H1 (cell line): ENCODE measurements around the gene TRIM44. TPM values are rescaled to one million over a fixed set of nuclear protein-coding genes. Genes with fewer than 3 reads are reported as not detected.

Experiments used
- CTCF ChIA-PET: fragments of 300-600 bp; sonication (Branson Sonifier 250); formaldehyde crosslinking; loops from one replicate; lab custom pipeline; 2021; ENCODE audit not compliant: partially characterized antibody; lab: Charles Lee
- POLR2A ChIA-PET: fragments of 300-600 bp; sonication (Branson Sonifier 250); formaldehyde crosslinking; loops from one replicate; lab custom pipeline; 2021; ENCODE audit warnings: inconsistent platforms; ENCODE audit not compliant: partially characterized antibody; lab: Charles Lee
- DNase-seq, 2 experiments: peaks; one replicate each; pipeline versions ENCODE4 v3.0.0 to v3.0.0-alpha.2; 2010 to 2022; ENCODE audit warnings: low spot score in 2 of 2, low read depth in 1 of 2, mixed read lengths in 1 of 2
- FAIRE-seq: peaks from 2 replicates; lab custom pipeline; 2011; peaks lifted over from hg19 to GRCh38; lab: Jason Lieb, UNC
- H2AFZ ChIP-seq: 2 replicates; pipeline ENCODE4 v1.8.1; 2012; ENCODE audit warnings: low read length, inconsistent platforms
- H2AK5ac ChIP-seq: 2 replicates; pipeline ENCODE4 v1.6.1; 2013; ENCODE audit warnings: low read depth, low read length
- H2BK120ac ChIP-seq: replicated peaks from 2 replicates; pipeline ENCODE3; 2013; ENCODE audit warnings: low read depth, low read length, inconsistent platforms
- H2BK12ac ChIP-seq: 2 replicates; pipeline ENCODE4 v1.6.1; 2013; ENCODE audit warnings: low read depth, low read length
- H2BK15ac ChIP-seq: 2 replicates; pipeline ENCODE4 v1.6.1; 2013; ENCODE audit warnings: low read length
- H2BK20ac ChIP-seq: 2 replicates; pipeline ENCODE4 v1.6.1; 2013; ENCODE audit warnings: low read length
- H2BK5ac ChIP-seq: 2 replicates; pipeline ENCODE4 v1.6.1; 2013; ENCODE audit warnings: low read depth, low read length
- H3K14ac ChIP-seq: 2 replicates; pipeline ENCODE4 v1.6.1; 2013; ENCODE audit warnings: inconsistent platforms; ENCODE audit not compliant: insufficient read length
- H3K18ac ChIP-seq: 2 replicates; pipeline ENCODE4 v1.6.1; 2013; ENCODE audit warnings: low read length; ENCODE audit errors: extremely low read depth
- H3K23ac ChIP-seq: 2 replicates; pipeline ENCODE4 v1.6.1; 2013; ENCODE audit warnings: inconsistent platforms; ENCODE audit not compliant: insufficient read length
- H3K23me2 ChIP-seq: 2 replicates; pipeline ENCODE4 v1.6.1; 2013; ENCODE audit warnings: low read depth, low read length
- H3K27ac ChIP-seq: 2 replicates; pipeline ENCODE4 v1.6.1; 2011; ENCODE audit warnings: low read depth, low read length, inconsistent platforms
- H3K27me3 ChIP-seq, 4 experiments: replicated peaks in 1 of 4; 1 replicate in 1 of 4; 2 replicates in 3 of 4; pipeline versions ENCODE4 v1.6.1 to v1.8.1; 2011 to 2013; ENCODE audit warnings: low read length in 3 of 4, mild to moderate bottlenecking in 3 of 4, inconsistent platforms in 2 of 4, mixed read lengths in 2 of 4, moderate library complexity in 1 of 4; ENCODE audit not compliant: control insufficient read depth in 3 of 4, insufficient read depth in 3 of 4; ENCODE audit errors: extremely low read depth in 1 of 4
- H3K36me3 ChIP-seq, 4 experiments: 2 replicates each; pipeline versions ENCODE4 v1.6.1 to v1.8.1; 2011 to 2013; ENCODE audit warnings: mild to moderate bottlenecking in 4 of 4, low read length in 3 of 4, moderate library complexity in 2 of 4, control low read depth in 1 of 4, inconsistent platforms in 1 of 4; ENCODE audit not compliant: insufficient read depth in 4 of 4, control insufficient read depth in 2 of 4
- H3K4ac ChIP-seq: replicated peaks from 2 replicates; pipeline ENCODE3; 2013; ENCODE audit warnings: low read length, low read depth, mixed read lengths, inconsistent platforms; ENCODE audit not compliant: insufficient read length
- H3K4me1 ChIP-seq, 4 experiments: replicated peaks in 1 of 4; 1 replicate in 1 of 4; 2 replicates in 3 of 4; pipeline versions ENCODE4 v1.6.1 to v1.8.1; 2011 to 2013; ENCODE audit warnings: low read length in 3 of 4, inconsistent platforms in 2 of 4, mixed read lengths in 1 of 4; ENCODE audit not compliant: insufficient read depth in 4 of 4, control insufficient read depth in 3 of 4
- H3K4me2 ChIP-seq, 2 experiments: 2 replicates each; pipeline versions ENCODE4 v1.6.1 to v1.8.1; 2011 to 2013; ENCODE audit warnings: low read depth in 2 of 2, low read length in 2 of 2, control low read depth in 1 of 2, inconsistent platforms in 1 of 2, mild to moderate bottlenecking in 1 of 2; ENCODE audit not compliant: insufficient read depth in 1 of 2
- H3K4me3 ChIP-seq, 4 experiments: fragments of 200-600, 300-600 bp in 1 of 4; sonication (generic), shearing (Covaris generic), sonication (Bioruptor Twin) in 1 of 4; 2 replicates each; pipeline versions ENCODE4 v1.5.1 to v1.8.1; 2011 to 2016; ENCODE audit warnings: low read length in 4 of 4, low read depth in 3 of 4, control low read depth in 2 of 4, inconsistent platforms in 2 of 4, mild to moderate bottlenecking in 2 of 4, mixed read lengths in 1 of 4, moderate library complexity in 1 of 4; ENCODE audit not compliant: insufficient read depth in 2 of 4; ENCODE audit errors: extremely low read depth in 1 of 4
- H3K56ac ChIP-seq: replicated peaks from 2 replicates; pipeline ENCODE3; 2013; ENCODE audit warnings: low read depth, mild to moderate bottlenecking, mixed read lengths, low read length, inconsistent platforms; ENCODE audit not compliant: insufficient read length
- H3K79me1 ChIP-seq: 2 replicates; pipeline ENCODE4 v1.6.1; 2013; ENCODE audit warnings: low read depth, low read length, control low read depth
- H3K79me2 ChIP-seq, 2 experiments: 2 replicates each; pipeline versions ENCODE4 v1.6.1 to v1.8.1; 2012 to 2013; ENCODE audit warnings: low read length in 2 of 2, mild to moderate bottlenecking in 2 of 2, inconsistent platforms in 1 of 2; ENCODE audit not compliant: insufficient read depth in 2 of 2, control insufficient read depth in 1 of 2
- H3K9ac ChIP-seq, 4 experiments: replicated peaks in 1 of 4; 1 replicate in 1 of 4; 2 replicates in 3 of 4; pipeline versions ENCODE4 v1.6.1 to v1.8.1; 2011 to 2013; ENCODE audit warnings: low read depth in 3 of 4, low read length in 3 of 4, control low read depth in 2 of 4, mild to moderate bottlenecking in 2 of 4, moderate library complexity in 2 of 4, inconsistent platforms in 1 of 4; ENCODE audit errors: extremely low read depth in 1 of 4
- H3K9me3 ChIP-seq, 2 experiments: 2 replicates each; pipeline versions ENCODE4 v1.6.1 to v1.8.1; 2012 to 2013; ENCODE audit warnings: mild to moderate bottlenecking in 2 of 2, moderate library complexity in 2 of 2, control low read depth in 1 of 2, inconsistent platforms in 1 of 2, low read depth in 1 of 2, low read length in 1 of 2, mixed read lengths in 1 of 2; ENCODE audit not compliant: insufficient read depth in 2 of 2
- H4K20me1 ChIP-seq, 2 experiments: replicated peaks in 1 of 2; 2 replicates each; pipeline versions ENCODE3 to v1.8.1; 2011 to 2013; ENCODE audit warnings: inconsistent platforms in 2 of 2, low read length in 2 of 2, mild to moderate bottlenecking in 1 of 2; ENCODE audit not compliant: insufficient read depth in 2 of 2, control insufficient read depth in 1 of 2
- H4K5ac ChIP-seq: 2 replicates; pipeline ENCODE4 v1.6.1; 2013; ENCODE audit warnings: low read length, low read depth, mixed read lengths, inconsistent platforms; ENCODE audit not compliant: insufficient read length
- H4K8ac ChIP-seq: 2 replicates; pipeline ENCODE4 v1.8.0; 2013; ENCODE audit warnings: mild to moderate bottlenecking, moderate library complexity, low read length, inconsistent platforms; ENCODE audit not compliant: insufficient read depth; ENCODE audit errors: extremely low read depth
- H4K91ac ChIP-seq: replicated peaks from 2 replicates; pipeline ENCODE3; 2013; ENCODE audit warnings: low read length, mixed read lengths, inconsistent platforms; ENCODE audit not compliant: insufficient read length
- CREB1 ChIP-seq: IDR thresholded peaks from 2 replicates; pipeline ENCODE4 v1.6.1; 2012; ENCODE audit warnings: inconsistent platforms
- EZH2 ChIP-seq: fragments of 200-600 bp; sonication (generic); IDR thresholded peaks from 2 replicates; pipeline ENCODE4 v1.7.1; 2012; ENCODE audit warnings: low read depth, mild to moderate bottlenecking, moderate library complexity, low read length, inconsistent platforms; ENCODE audit not compliant: severe bottlenecking
- FOSL1 ChIP-seq: IDR thresholded peaks from 2 replicates; pipeline ENCODE4 v1.6.1; 2011; ENCODE audit warnings: mild to moderate bottlenecking, low read depth, low read length, moderate library complexity; ENCODE audit not compliant: insufficient read depth
- KDM4A ChIP-seq: IDR thresholded peaks from one replicate; pipeline ENCODE4 v1.7.1; 2012; ENCODE audit warnings: low read depth, mild to moderate bottlenecking, moderate library complexity, low read length, inconsistent platforms; ENCODE audit not compliant: severe bottlenecking
- NANOG ChIP-seq: IDR thresholded peaks from 2 replicates; pipeline ENCODE4 v1.6.1; 2011; ENCODE audit warnings: low read length, low read depth, mild to moderate bottlenecking, inconsistent platforms; ENCODE audit not compliant: insufficient read depth, poor library complexity, severe bottlenecking
- NRF1 ChIP-seq: IDR thresholded peaks from 2 replicates; pipeline ENCODE4 v1.6.1; 2011; ENCODE audit warnings: mild to moderate bottlenecking, low read depth, low read length, improper control_type of control experiment
- SIX5 ChIP-seq: IDR thresholded peaks from 2 replicates; pipeline ENCODE4 v1.6.1; 2011; ENCODE audit warnings: mild to moderate bottlenecking, low read depth, low read length
- SP1 ChIP-seq: IDR thresholded peaks from 2 replicates; pipeline ENCODE4 v1.6.1; 2011; ENCODE audit warnings: low read depth, low read length
- YY1 ChIP-seq: IDR thresholded peaks from 2 replicates; pipeline ENCODE4 v1.6.1; 2011; ENCODE audit warnings: low read depth, mild to moderate bottlenecking, low read length
- WGBS, 2 experiments: shearing (Covaris generic) in 1 of 2; methylation state at CpG; one replicate each; pipeline versions ENCODE4 v1.1.6 to v1.1.7; 2013 to 2015; ENCODE audit warnings: low lambda C conversion rate in 2 of 2, mixed read lengths in 2 of 2, inconsistent platforms in 1 of 2, low coverage in 1 of 2, missing lambda C conversion rate in 1 of 2; ENCODE audit not compliant: insufficient replicate concordance in 2 of 2, insufficient coverage in 1 of 2, insufficient read length in 1 of 2; ENCODE audit errors: extremely low coverage in 1 of 2, missing lambda C conversion rate in 1 of 2; 5-methylcytosine and 5-hydroxymethylcytosine counted together
- polyA plus RNA-seq, 7 experiments: library from polyadenylated mRNA; depleted of rRNA in 3 of 7; stranded (reverse) in 5 of 7; unstranded in 2 of 7; fragments of >200 nt in 5 of 7; fragments of 200-250 nt in 2 of 7; gene quantifications; 1 replicate in 5 of 7; 2 replicates in 1 of 7; 4 replicates in 1 of 7; pipeline versions ENCODE4 v1.2.1 to v1.2.3, GENCODE V29; 2011 to 2013; ENCODE audit warnings: missing spikeins in 2 of 7, mixed read lengths in 2 of 7
- total RNA-seq: library from RNA; stranded (reverse); fragmentation: NEBNext Ultra II Directional; extraction: Animal tissue kit (Norgen Biotek cat#: 25700); gene quantifications from 2 replicates; pipeline ENCODE4 v1.2.1, GENCODE V29; 2021

TRIM44 gene
- total and polyA plus RNA-seq, 2 of the 8 experiments (the other 6 are each of a cell fraction or from before 2014, with no cell fraction given), result 13.9 to 34.4 TPM

GRCh38 chr11:35629511-35629910 lies 33.1 kb upstream of the TRIM44 start:
- WGBS, 2 experiments, result 86% methylated on average over 4 of the region's 4 CpGs; no CpG with 5 or more reads in 1 of the 2 experiments
- H2AFZ ChIP-seq, result no peak overlapping the region
- H3K4me2 ChIP-seq, result no peak overlapping the region
- no peak for TF ChIP-seq SP1
- TF ChIP-seq NRF1, result no peak
- no peak for TF ChIP-seq NANOG
- no peak for TF ChIP-seq KDM4A
- TF ChIP-seq YY1, result no peak
- no peak for TF ChIP-seq CREB1
- TF ChIP-seq SIX5, result no peak
- no peak for TF ChIP-seq EZH2
- no peak for TF ChIP-seq FOSL1

More at GRCh38 chr11:35629511-35629910, 33.1 kb upstream of the TRIM44 start:
- Histone ChIP-seq H2BK15ac (no peak overlapping the region), H4K20me1 (no peaks in the 10 kb centered on the region), H3K14ac (no peak overlapping the region), H3K18ac (no peak overlapping the region), H3K4me1 (no peaks in the 10 kb centered on the region), H3K23ac (no peak overlapping the region), H3K23me2 (no peaks in the 10 kb centered on the region), H3K56ac (no peak overlapping the region), H2BK12ac (no peak overlapping the region), H3K27me3 (no peaks in the 10 kb centered on the region), H4K5ac (no peak overlapping the region), H3K9me3 (no peaks in the 10 kb centered on the region), H3K9ac (no peak overlapping the region), H3K79me2 (no peaks in the 10 kb centered on the region), H3K27ac (no peak overlapping the region), H2BK5ac (no peak overlapping the region), H2AK5ac (no peak overlapping the region), H3K4ac (no peak overlapping the region), H3K4me3 (no peak overlapping the region), H4K8ac (no peak overlapping the region), H4K91ac (no peak overlapping the region), H2BK120ac (no peak overlapping the region), H3K36me3 (no peaks in the 10 kb centered on the region), H2BK20ac (no peak overlapping the region), H3K79me1 (no peaks in the 10 kb centered on the region)
- ChIA-PET CTCF (interaction anchor here (0.7 to 1.7 kb wide), 3 partner anchors 192 to 323 kb away, joined by 3 to 6 read pairs (median 3); no protein-coding TSS in a partner anchor), POLR2A (interaction anchor here (1.7 kb wide), 1 partner anchor 10 kb away, joined by 4 read pairs; no protein-coding TSS in a partner anchor)
- DNase-seq, result no peak
- FAIRE-seq, result no peak
